ENCODE data around the gene WFDC1.

DNA sequence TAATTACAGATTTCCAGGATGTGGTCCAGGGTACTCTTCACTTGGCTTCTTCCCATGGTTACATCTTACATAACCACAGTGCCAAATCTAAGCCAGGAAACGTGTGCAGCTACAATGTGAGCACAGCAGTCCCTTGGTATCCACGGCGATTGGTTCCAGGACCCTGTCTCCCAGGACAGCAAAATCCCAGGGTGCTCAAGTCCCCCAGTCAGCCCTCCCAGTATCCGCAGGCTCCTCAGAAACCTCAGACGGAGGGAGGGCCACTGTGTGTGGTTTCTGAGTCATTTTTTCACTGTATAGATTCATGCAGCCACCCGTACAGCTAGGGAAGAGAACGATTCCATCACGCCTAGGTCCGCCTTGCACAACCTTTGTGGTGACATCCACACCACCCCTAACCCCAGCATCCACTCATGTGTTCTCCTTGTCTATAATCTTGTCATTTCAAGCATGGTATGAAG, 62.5 kb downstream of the WFDC1 start:
- TF ChIP-seq, protein P1, sequence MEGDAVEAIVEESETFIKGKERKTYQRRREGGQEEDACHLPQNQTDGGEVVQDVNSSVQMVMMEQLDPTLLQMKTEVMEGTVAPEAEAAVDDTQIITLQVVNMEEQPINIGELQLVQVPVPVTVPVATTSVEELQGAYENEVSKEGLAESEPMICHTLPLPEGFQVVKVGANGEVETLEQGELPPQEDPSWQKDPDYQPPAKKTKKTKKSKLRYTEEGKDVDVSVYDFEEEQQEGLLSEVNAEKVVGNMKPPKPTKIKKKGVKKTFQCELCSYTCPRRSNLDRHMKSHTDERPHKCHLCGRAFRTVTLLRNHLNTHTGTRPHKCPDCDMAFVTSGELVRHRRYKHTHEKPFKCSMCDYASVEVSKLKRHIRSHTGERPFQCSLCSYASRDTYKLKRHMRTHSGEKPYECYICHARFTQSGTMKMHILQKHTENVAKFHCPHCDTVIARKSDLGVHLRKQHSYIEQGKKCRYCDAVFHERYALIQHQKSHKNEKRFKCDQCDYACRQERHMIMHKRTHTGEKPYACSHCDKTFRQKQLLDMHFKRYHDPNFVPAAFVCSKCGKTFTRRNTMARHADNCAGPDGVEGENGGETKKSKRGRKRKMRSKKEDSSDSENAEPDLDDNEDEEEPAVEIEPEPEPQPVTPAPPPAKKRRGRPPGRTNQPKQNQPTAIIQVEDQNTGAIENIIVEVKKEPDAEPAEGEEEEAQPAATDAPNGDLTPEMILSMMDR (IDR thresholded peaks at IDR 0.05; ENCODE audit: low read depth, low read length): no peak
- TF ChIP-seq MYC (IDR thresholded peaks at IDR 0.05; ENCODE audit: low read depth, low read length) (peak; percentile 44; the same call in 1 of the 2 replicates), POLR2A (IDR thresholded peaks at IDR 0.05; ENCODE audit: extremely low read depth, insufficient read length) (no peak)

Data from NB4 (cell line).